BE2C (cell line): ENCODE results near the gene NEO1.
A peak's percentile ranks its signal among the peaks of the same experiment; 100 is the strongest.

Source experiments
- DNase-seq: peaks from one replicate; pipeline ENCODE4 v3.0.0-alpha.2; 2020
- H3K27me3 ChIP-seq: fragments of 250-450 bp; sonication (Bioruptor Pico); 2 replicates; pipeline ENCODE4 v1.5.1; 2020; ENCODE audit warnings: mild to moderate bottlenecking
- H3K36me3 ChIP-seq: fragments of 250-450 bp; sonication (Bioruptor Pico); 2 replicates; pipeline ENCODE4 v1.5.1; 2020; ENCODE audit warnings: mild to moderate bottlenecking
- H3K4me1 ChIP-seq: fragments of 250-450 bp; sonication (Bioruptor Pico); 2 replicates; pipeline ENCODE4 v1.5.1; 2020
- H3K4me3 ChIP-seq: 2 replicates; pipeline ENCODE4 v1.5.1; 2011; ENCODE audit warnings: low read depth, low read length
- H3K9me3 ChIP-seq: fragments of 250-450 bp; sonication (Bioruptor Pico); 2 replicates; pipeline ENCODE4 v1.5.1; 2020
- CTCF ChIP-seq: IDR thresholded peaks from 2 replicates; pipeline ENCODE4 v1.5.1; 2012; ENCODE audit warnings: mild to moderate bottlenecking, low read depth, low read length

NEO1 gene

GRCh38 chr15:73127302-73127936 lies 75.2 kb downstream of the NEO1 start:
- Histone ChIP-seq H3K36me3 (no peaks in the 10 kb centered on the region), H3K4me3 (no peak overlapping the region)
- peak; percentile 96 for TF ChIP-seq CTCF

GRCh38 chr15:73130830-73131229 lies 78.6 kb downstream of the NEO1 start:
- Histone ChIP-seq H3K4me1 (no peaks in the 10 kb centered on the region), H3K36me3 (no peaks in the 10 kb centered on the region), H3K4me3 (no peak overlapping the region), H3K27me3 (peaks cover 7% of the 10 kb centered on the region; the same call in 1 of the 2 replicates), H3K9me3 (no peaks in the 10 kb centered on the region)
- no peak for TF ChIP-seq CTCF
- DNase-seq, result no peak

More at GRCh38 chr15:73127302-73127936, 75.2 kb downstream of the NEO1 start:
- DNase-seq, result peak; percentile 34
- Histone ChIP-seq H3K27me3 (0 out of 2 replicates have a peak, but pooled peaks cover 3% of the 10 kb centered on the region), H3K4me1 (no peaks in the 10 kb centered on the region), H3K9me3 (no peaks in the 10 kb centered on the region)

- Histone ChIP-seq H3K4me1 (no peaks in the 10 kb centered on the region), H3K36me3 (no peaks in the 10 kb centered on the region), H3K9me3 (no peaks in the 10 kb centered on the region), H3K4me3 (no peak overlapping the region), H3K27me3 (peaks cover 7% of the 10 kb centered on the region; the same call in 1 of the 2 replicates)
- DNase-seq, result no peak
- TF ChIP-seq CTCF, result no peak
These were observed 81.9 kb downstream of the NEO1 start for GRCh38 chr15:73134196-73134595.

- no peaks in the 10 kb centered on the region for H3K36me3 ChIP-seq
- no peaks in the 10 kb centered on the region for H3K4me1 ChIP-seq
- H3K27me3 ChIP-seq, result peaks cover 3% of the 10 kb centered on the region; the same call in 1 of the 2 replicates
- no peak overlapping the region for H3K4me3 ChIP-seq
- no peak for TF ChIP-seq CTCF
- no peak for DNase-seq
- no peaks in the 10 kb centered on the region for H3K9me3 ChIP-seq
These were observed 86.9 kb downstream of the NEO1 start for GRCh38 chr15:73139041-73139743.

GRCh38 chr15:73139744-73140553 lies 87.7 kb downstream of the NEO1 start:
- H3K36me3 ChIP-seq, result no peaks in the 10 kb centered on the region
- TF ChIP-seq CTCF, result no peak
- peaks cover 3% of the 10 kb centered on the region; the same call in 1 of the 2 replicates for H3K27me3 ChIP-seq
- DNase-seq, result no peak
- no peaks in the 10 kb centered on the region for H3K4me1 ChIP-seq
- no peak overlapping the region for H3K4me3 ChIP-seq
- H3K9me3 ChIP-seq, result no peaks in the 10 kb centered on the region
